Right lobe of liver (tissue), 4 donors: ENCODE measurements around the gene RPTOR.

Source experiments
- POLR2A ChIP-seq: fragments of 450-650 bp; IDR thresholded peaks from one replicate; pipeline ENCODE4 v1.6.1; 2017; ENCODE audit warnings: antibody characterized with exemption, mild to moderate bottlenecking
- TF ChIP-seq, protein P1 (sequence below), 4 donors: fragments of 200-600 bp in 3 of 4; fragments of 450-650 bp in 1 of 4; IDR thresholded peaks; one replicate each; pipeline versions ENCODE4 v1.5.1 to v1.8.0; 2016 to 2022; ENCODE audit warnings: antibody characterized with exemption in 4 of 4, mild to moderate bottlenecking in 2 of 4
- donor health status: DM: no; HTN: no; CAD: no.
- donor health status: DM: no; HTN: no; CAD: no.
- donor health status: DM: no; HTN: yes; CAD: no.

- TF ChIP-seq, protein P1, sequence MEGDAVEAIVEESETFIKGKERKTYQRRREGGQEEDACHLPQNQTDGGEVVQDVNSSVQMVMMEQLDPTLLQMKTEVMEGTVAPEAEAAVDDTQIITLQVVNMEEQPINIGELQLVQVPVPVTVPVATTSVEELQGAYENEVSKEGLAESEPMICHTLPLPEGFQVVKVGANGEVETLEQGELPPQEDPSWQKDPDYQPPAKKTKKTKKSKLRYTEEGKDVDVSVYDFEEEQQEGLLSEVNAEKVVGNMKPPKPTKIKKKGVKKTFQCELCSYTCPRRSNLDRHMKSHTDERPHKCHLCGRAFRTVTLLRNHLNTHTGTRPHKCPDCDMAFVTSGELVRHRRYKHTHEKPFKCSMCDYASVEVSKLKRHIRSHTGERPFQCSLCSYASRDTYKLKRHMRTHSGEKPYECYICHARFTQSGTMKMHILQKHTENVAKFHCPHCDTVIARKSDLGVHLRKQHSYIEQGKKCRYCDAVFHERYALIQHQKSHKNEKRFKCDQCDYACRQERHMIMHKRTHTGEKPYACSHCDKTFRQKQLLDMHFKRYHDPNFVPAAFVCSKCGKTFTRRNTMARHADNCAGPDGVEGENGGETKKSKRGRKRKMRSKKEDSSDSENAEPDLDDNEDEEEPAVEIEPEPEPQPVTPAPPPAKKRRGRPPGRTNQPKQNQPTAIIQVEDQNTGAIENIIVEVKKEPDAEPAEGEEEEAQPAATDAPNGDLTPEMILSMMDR (IDR thresholded peaks at IDR 0.05), result no peak
- TF ChIP-seq POLR2A, result no peak
These were observed 31.4 kb upstream of the RPTOR start for GRCh38 chr17:80513201-80513600.
